Measurements from ENCODE around the gene TSACC. TPM values are rescaled to one million over a fixed set of nuclear protein-coding genes. Genes with fewer than 3 reads are reported as not detected.

Gene TSACC
- total RNA-seq (under 1 TPM in 1 of 2 donors, not detected in 1; 0.28 TPM), polyA plus RNA-seq (1 to 10 TPM in 1 of 2 donors, under 1 TPM in 1; 0.60 to 2.7 TPM)

DNA sequence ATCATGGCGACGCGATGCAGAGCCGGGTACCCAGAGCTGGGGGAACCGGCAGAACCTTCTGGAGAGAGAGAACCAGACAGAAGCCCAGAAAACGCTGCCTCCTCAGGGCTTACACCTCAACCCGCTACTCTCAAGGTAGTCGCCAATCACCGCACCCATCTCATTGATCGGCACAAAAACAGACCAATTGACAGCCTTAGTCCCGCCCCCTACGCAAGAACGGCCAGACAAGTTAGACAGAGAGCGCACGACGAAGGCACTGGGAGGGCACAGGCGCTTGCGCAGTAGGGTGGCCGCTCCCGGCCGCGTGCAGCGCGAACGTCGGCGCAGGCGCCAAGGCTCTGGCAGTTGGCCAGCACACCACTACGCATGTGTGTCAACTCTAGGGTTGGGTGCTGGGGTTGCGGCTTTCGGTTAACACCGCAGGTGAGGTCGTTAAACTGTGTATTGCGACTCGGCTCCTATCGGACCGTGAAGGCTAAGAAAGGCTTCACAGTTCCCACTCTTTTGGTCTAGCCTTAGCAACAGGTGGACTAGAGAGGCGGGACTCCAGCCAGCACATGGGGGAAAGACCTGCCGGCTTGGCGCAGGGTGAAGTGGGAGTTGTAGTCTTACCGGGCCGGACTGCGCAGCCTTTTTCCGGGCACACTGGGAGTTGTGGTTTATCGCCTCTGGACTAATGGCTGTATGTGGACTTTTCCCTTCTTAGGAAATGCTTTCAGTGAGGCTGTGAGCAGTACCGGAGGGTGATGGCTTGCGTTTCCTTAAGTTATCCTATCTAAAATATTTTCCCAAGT is at the start of gene TSACC, which contains the start of gene CCT3:
Gene TSACC (plus strand): TSS at position 347 of the 797 bp plus-strand sequence. CDS start 1,232 bp downstream, outside the sequence.
Gene CCT3 (minus strand): TSS at position 113 of the 797 bp plus-strand sequence. CDS start 108 bp downstream, at position 5.
- TF ChIP-seq HNF4G (IDR thresholded peaks at IDR 0.05), result no peak
- TF ChIP-seq FOXA2 (IDR thresholded peaks at IDR 0.05), result no peak
- no peak for TF ChIP-seq EGR1 (IDR thresholded peaks at IDR 0.05; ENCODE audit: low read depth in 2 of 2)
- TF ChIP-seq, protein P1, sequence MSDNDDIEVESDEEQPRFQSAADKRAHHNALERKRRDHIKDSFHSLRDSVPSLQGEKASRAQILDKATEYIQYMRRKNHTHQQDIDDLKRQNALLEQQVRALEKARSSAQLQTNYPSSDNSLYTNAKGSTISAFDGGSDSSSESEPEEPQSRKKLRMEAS (IDR thresholded peaks at IDR 0.05), result peak; percentile 89
- TF ChIP-seq YY1 (IDR thresholded peaks at IDR 0.05), result peak; percentile 96
- TF ChIP-seq GABPA (IDR thresholded peaks at IDR 0.05 in 1 of 2, conservative IDR thresholded peaks at IDR 0.05 in 1 of 2), result peak; percentile 10 to 76
- TF ChIP-seq, protein P2, sequence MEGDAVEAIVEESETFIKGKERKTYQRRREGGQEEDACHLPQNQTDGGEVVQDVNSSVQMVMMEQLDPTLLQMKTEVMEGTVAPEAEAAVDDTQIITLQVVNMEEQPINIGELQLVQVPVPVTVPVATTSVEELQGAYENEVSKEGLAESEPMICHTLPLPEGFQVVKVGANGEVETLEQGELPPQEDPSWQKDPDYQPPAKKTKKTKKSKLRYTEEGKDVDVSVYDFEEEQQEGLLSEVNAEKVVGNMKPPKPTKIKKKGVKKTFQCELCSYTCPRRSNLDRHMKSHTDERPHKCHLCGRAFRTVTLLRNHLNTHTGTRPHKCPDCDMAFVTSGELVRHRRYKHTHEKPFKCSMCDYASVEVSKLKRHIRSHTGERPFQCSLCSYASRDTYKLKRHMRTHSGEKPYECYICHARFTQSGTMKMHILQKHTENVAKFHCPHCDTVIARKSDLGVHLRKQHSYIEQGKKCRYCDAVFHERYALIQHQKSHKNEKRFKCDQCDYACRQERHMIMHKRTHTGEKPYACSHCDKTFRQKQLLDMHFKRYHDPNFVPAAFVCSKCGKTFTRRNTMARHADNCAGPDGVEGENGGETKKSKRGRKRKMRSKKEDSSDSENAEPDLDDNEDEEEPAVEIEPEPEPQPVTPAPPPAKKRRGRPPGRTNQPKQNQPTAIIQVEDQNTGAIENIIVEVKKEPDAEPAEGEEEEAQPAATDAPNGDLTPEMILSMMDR (IDR thresholded peaks at IDR 0.05; ENCODE audit: low read depth, low read length, missing input control), result no peak
- TF ChIP-seq NR2F2 (IDR thresholded peaks at IDR 0.05), result no peak
- TF ChIP-seq, protein P3, sequence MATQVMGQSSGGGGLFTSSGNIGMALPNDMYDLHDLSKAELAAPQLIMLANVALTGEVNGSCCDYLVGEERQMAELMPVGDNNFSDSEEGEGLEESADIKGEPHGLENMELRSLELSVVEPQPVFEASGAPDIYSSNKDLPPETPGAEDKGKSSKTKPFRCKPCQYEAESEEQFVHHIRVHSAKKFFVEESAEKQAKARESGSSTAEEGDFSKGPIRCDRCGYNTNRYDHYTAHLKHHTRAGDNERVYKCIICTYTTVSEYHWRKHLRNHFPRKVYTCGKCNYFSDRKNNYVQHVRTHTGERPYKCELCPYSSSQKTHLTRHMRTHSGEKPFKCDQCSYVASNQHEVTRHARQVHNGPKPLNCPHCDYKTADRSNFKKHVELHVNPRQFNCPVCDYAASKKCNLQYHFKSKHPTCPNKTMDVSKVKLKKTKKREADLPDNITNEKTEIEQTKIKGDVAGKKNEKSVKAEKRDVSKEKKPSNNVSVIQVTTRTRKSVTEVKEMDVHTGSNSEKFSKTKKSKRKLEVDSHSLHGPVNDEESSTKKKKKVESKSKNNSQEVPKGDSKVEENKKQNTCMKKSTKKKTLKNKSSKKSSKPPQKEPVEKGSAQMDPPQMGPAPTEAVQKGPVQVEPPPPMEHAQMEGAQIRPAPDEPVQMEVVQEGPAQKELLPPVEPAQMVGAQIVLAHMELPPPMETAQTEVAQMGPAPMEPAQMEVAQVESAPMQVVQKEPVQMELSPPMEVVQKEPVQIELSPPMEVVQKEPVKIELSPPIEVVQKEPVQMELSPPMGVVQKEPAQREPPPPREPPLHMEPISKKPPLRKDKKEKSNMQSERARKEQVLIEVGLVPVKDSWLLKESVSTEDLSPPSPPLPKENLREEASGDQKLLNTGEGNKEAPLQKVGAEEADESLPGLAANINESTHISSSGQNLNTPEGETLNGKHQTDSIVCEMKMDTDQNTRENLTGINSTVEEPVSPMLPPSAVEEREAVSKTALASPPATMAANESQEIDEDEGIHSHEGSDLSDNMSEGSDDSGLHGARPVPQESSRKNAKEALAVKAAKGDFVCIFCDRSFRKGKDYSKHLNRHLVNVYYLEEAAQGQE (IDR thresholded peaks at IDR 0.05), result peak; percentile 86
- TF ChIP-seq, protein P4, sequence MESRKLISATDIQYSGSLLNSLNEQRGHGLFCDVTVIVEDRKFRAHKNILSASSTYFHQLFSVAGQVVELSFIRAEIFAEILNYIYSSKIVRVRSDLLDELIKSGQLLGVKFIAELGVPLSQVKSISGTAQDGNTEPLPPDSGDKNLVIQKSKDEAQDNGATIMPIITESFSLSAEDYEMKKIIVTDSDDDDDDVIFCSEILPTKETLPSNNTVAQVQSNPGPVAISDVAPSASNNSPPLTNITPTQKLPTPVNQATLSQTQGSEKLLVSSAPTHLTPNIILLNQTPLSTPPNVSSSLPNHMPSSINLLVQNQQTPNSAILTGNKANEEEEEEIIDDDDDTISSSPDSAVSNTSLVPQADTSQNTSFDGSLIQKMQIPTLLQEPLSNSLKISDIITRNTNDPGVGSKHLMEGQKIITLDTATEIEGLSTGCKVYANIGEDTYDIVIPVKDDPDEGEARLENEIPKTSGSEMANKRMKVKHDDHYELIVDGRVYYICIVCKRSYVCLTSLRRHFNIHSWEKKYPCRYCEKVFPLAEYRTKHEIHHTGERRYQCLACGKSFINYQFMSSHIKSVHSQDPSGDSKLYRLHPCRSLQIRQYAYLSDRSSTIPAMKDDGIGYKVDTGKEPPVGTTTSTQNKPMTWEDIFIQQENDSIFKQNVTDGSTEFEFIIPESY (IDR thresholded peaks at IDR 0.05), result peak; percentile 38
- TF ChIP-seq RAD21 (IDR thresholded peaks at IDR 0.05), result no peak
- TF ChIP-seq RXRA (IDR thresholded peaks at IDR 0.05), result peak; percentile 22 to 32
- TF ChIP-seq JUND (IDR thresholded peaks at IDR 0.05), result no peak
- peak; percentile 91 for TF ChIP-seq SP1 (IDR thresholded peaks at IDR 0.05)
- TF ChIP-seq, protein P5, sequence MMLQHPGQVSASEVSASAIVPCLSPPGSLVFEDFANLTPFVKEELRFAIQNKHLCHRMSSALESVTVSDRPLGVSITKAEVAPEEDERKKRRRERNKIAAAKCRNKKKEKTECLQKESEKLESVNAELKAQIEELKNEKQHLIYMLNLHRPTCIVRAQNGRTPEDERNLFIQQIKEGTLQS (IDR thresholded peaks at IDR 0.05), result no peak
- TF ChIP-seq HNF4A (conservative IDR thresholded peaks at IDR 0.05), result peak; percentile 52 to 60
- peak; percentile 81 for TF ChIP-seq TAF1 (conservative IDR thresholded peaks at IDR 0.05)
- no peak for TF ChIP-seq FOXA1 (IDR thresholded peaks at IDR 0.05)
- H3K27me3 ChIP-seq (ENCODE audit: control insufficient read depth in 4 of 4, insufficient read depth in 4 of 4, low read length in 3 of 4), result no peaks in the 10 kb centered on the region
- peak within 1 kb of the TSS; percentile 90 to 99 for H3K9ac ChIP-seq (ENCODE audit: low read depth in 1 of 2, low read length in 2 of 2)
- peak within 1 kb of the TSS; percentile 80 to 97 for H3K27ac ChIP-seq (ENCODE audit: low read depth in 1 of 2, low read length in 2 of 2)
- H3K36me3 ChIP-seq (ENCODE audit: control insufficient read depth in 4 of 4, insufficient read depth in 3 of 4, low read depth in 1 of 4, low read length in 3 of 4), result peaks cover 0 to 18% (median 14%) of the 10 kb centered on the region in 4 donors
- under 1% methylated on average over 47 of the region's 47 CpGs for WGBS
- peak; percentile 100 for DNase-seq (ENCODE audit: low spot score)
- peak within 1 kb of the TSS; percentile 71 to 100 (median 88) for H3K4me3 ChIP-seq (ENCODE audit: low read depth in 1 of 3, low read length in 3 of 3)
- H3K4me1 ChIP-seq (ENCODE audit: control insufficient read depth in 4 of 4, insufficient read depth in 4 of 4, low read length in 3 of 4), result peaks cover 0 to 17% (median 13%) of the 10 kb centered on the region in 4 donors
- no peaks in the 10 kb centered on the region for H3K9me3 ChIP-seq (ENCODE audit: control insufficient read depth in 4 of 4, low read length in 3 of 4)
